Heart right ventricle (tissue), 16 donors: ENCODE results near the gene SLC35F2. TPM values are rescaled to one million over a fixed set of nuclear protein-coding genes. Genes with fewer than 3 reads are reported as not detected.

Source experiments
- ATAC-seq, 8 donors: fragments of 200-7000 bp; cut with Tn5 transposase; one replicate each; pipeline ENCODE4 v1.9.1; 2020; ENCODE audit warnings: mild to moderate bottlenecking in 8 of 8, moderate library complexity in 8 of 8, moderate number of reproducible peaks in 1 of 8
- DNase-seq, 2 donors: peaks; one replicate each; pipeline ENCODE4 v3.0.0-alpha.2; 2020
- H3K27ac ChIP-seq, 10 donors: fragments of 200-600 bp; sonication (generic) in 2 of 10; one replicate each; pipeline versions ENCODE4 v1.5.0 to v1.8.0; 2020 to 2022; ENCODE audit warnings: mild to moderate bottlenecking in 3 of 10
- H3K27me3 ChIP-seq, 7 donors: fragments of 200-600 bp; one replicate each; pipeline ENCODE4 v1.8.0; 2021 to 2022; ENCODE audit warnings: mild to moderate bottlenecking in 2 of 7
- H3K36me3 ChIP-seq, 9 donors: fragments of 200-600 bp; sonication (generic) in 1 of 9; one replicate each; pipeline versions ENCODE4 v1.5.0 to v1.8.0; 2020 to 2022; ENCODE audit warnings: mild to moderate bottlenecking in 2 of 9
- H3K4me1 ChIP-seq, 9 donors: fragments of 200-600 bp; sonication (generic) in 1 of 9; one replicate each; pipeline versions ENCODE4 v1.5.0 to v1.8.0; 2020 to 2022; ENCODE audit warnings: mild to moderate bottlenecking in 4 of 9
- H3K4me3 ChIP-seq, 10 donors: fragments of 200-600 bp; sonication (generic) in 2 of 10; one replicate each; pipeline versions ENCODE4 v1.5.0 to v1.8.0; 2020 to 2022; ENCODE audit warnings: mild to moderate bottlenecking in 7 of 10, moderate library complexity in 2 of 10
- H3K9me3 ChIP-seq, 11 donors: fragments of 200-600 bp in 10 of 11; sonication (generic) in 2 of 11; one replicate each; pipeline versions ENCODE4 v1.5.0 to v1.8.0; 2013 to 2022; ENCODE audit warnings: mild to moderate bottlenecking in 2 of 11, control low read depth in 1 of 11, moderate library complexity in 1 of 11
- CTCF ChIP-seq, 9 donors: fragments of 200-600 bp; sonication (generic) in 2 of 9; IDR thresholded peaks; one replicate each; pipeline versions ENCODE4 v1.5.0 to v1.8.0; 2021 to 2022; ENCODE audit warnings: antibody characterized with exemption in 9 of 9, mild to moderate bottlenecking in 5 of 9, moderate library complexity in 1 of 9
- WGBS, 2 donors: extraction: QIAGEN DNeasy Blood & Tissue Kit; methylation state at CpG; one replicate each; pipeline ENCODE4 v1.1.7; 2013; ENCODE audit warnings: inconsistent platforms in 1 of 2; 5-methylcytosine and 5-hydroxymethylcytosine counted together
- intact Hi-C, 10 donors: fragments of 100-400 bp; cut with DNase I; formaldehyde crosslinking; loops; one replicate each; pipeline versions ENCODE4 v1.11.1 to v1.14.2; 2022
- polyA plus RNA-seq, 2 donors: library from polyadenylated mRNA; stranded (reverse); fragments of 200-250 nt; gene quantifications; one replicate each; pipeline ENCODE4 v1.2.3, GENCODE V29; 2013
- total RNA-seq, 10 donors: library from RNA; stranded (reverse); fragmentation: NEBNext Ultra II Directional in 3 of 10; extraction: Animal tissue kit (Norgen Biotek cat#: 25700) in 3 of 10; gene quantifications; one replicate each; pipeline versions ENCODE4 v1.2.1 to v1.2.4, GENCODE V29; 2021 to 2023
- donor health status: Arrhythmogenic right ventricular cardiomyopathy.
- donor health status: ischemic (EF 13 %, LVEDD 7.1; RV severe dilation, severe dysfunction).
- donor health status: healthy with polysubstance abuse.
- donor health status: DM: no; HTN: yes; CAD: no.
- donor health status: DM: no; HTN: no; CAD: no.
- donor health status: ischemic (EF 25% LVEDD 6.9; RV normal size, moderate dysfunction).
- donor health status: ischemic (EF 25% LVEDD 5.7; RV mildly dilated, moderate dysfunction).
- donor health status: healthy.
- donor health status: DM: yes; HTN: yes; CAD: no.
- donor health status: Ischemic cardiomyopathy.
- donor health status: ischemic (EF 35%, LVEDD 5.7; RV mildly dilated, moderate dysfunction).
- donor health status: nonischemic (EF 11% LVEDD 7.7; RV severe dilation, severe dysfunction).
- donor health status: DM: yes; HTN: yes; CAD: no.
- donor health status: PGD.
- donor health status: ischemic (EF 29% LVEDD 5.4; RV normal size, mild dysfunction).
- donor health status: nonischemic (EF 23%, LVEDD 6.1; RV moderate dilation, normal function).

The SLC35F2 gene
- total and polyA plus RNA-seq, 12 donors = 0.40 to 2.0 (median 0.88) TPM

DNA sequence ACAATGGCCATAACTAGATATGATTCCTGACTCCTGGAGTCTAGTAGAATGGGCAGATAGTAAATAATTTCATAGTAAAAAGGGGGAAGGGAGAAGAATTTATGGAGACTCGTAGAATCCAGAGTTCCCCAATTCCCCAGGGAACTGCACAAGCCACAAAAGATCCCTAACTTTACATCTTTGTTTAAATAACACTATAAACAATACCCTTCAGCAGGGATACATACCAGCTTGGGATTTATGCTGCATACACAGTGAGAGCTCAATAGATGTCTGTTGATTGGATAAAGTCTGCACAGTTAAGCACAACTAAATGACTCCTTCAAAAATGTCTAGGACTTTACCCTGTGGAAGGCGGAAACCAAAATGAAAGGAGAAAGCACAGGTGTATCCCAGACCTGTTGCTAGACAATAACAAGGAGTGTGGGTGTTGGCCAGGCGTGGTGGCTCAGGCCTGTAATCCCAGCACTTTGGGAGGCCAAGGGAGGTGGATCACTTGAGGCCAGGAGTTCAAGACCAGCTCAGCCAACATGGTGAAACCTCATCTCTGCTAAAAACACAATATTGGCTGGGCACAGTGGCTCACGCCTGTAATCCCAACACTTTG lies 6.8 kb downstream of the SLC35F2 start:
- ATAC-seq (no peak), DNase-seq (no peak)
- 82% methylated on average over 4 of the region's 4 CpGs for WGBS, 2 donors
- no peak overlapping the region for H3K4me3 ChIP-seq
- H3K36me3 ChIP-seq = no peaks in the 10 kb centered on the region
- no peaks in the 10 kb centered on the region for H3K9me3 ChIP-seq
- no peak overlapping the region for H3K27ac ChIP-seq
- no peaks in the 10 kb centered on the region for H3K27me3 ChIP-seq
- intact Hi-C loops = loop anchor here in 1 of 10 donors (10.0 kb wide), 1 partner anchor 57 kb away; no protein-coding TSS in a partner anchor
- H3K4me1 ChIP-seq = no peaks in the 10 kb centered on the region
- no peak for TF ChIP-seq CTCF (IDR thresholded peaks at IDR 0.05)

GRCh38 chr11:107849790-107850189 lies 8.8 kb downstream of the SLC35F2 start:
- Histone ChIP-seq H3K27me3 (no peaks in the 10 kb centered on the region), H3K4me3 (no peak overlapping the region), H3K36me3 (no peaks in the 10 kb centered on the region), H3K9me3 (no peaks in the 10 kb centered on the region), H3K27ac (no peak overlapping the region), H3K4me1 (no peaks in the 10 kb centered on the region)
- ATAC-seq (no peak), DNase-seq (no peak)
- no peak for TF ChIP-seq CTCF (IDR thresholded peaks at IDR 0.05)
- intact Hi-C loops = loop anchor here in 1 of 10 donors (10.0 kb wide), 1 partner anchor 55 kb away; no protein-coding TSS in a partner anchor

DNA sequence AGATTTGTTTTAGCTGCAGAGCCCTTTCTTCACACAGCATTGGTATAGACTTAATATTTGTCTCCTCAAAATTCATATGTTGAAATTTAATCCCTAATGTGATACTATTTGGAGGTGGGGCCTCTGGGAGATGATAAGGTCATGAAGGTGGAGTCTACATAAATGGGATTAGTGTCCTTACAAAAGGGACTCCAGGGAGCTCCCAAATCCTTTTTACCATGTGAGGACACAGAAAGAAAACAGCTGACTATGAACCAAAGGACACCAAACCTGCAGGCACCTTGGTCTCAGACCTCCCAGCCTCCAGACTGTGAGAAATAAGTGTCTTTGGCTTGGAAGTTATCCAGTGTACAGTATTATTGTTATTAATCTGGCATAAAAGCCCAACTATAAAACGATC lies 10.2 kb downstream of the SLC35F2 start:
- intact Hi-C loops = no loop called here
- WGBS, 2 donors = 56 to 69% methylated on average over 1 of the region's 1 CpG

GRCh38 chr11:107847184-107847583 lies 11.4 kb downstream of the SLC35F2 start:
- Histone ChIP-seq H3K9me3 (no peaks in the 10 kb centered on the region), H3K4me3 (no peak overlapping the region), H3K36me3 (no peaks in the 10 kb centered on the region), H3K4me1 (peaks cover 0 to under 1% (median 0%) of the 10 kb centered on the region in 9 donors), H3K27ac (no peak overlapping the region), H3K27me3 (no peaks in the 10 kb centered on the region)
- WGBS, 2 donors = 95 to 97% methylated on average over 2 of the region's 2 CpGs
- DNase-seq (no peak), ATAC-seq (no peak)
- no peak for TF ChIP-seq CTCF (IDR thresholded peaks at IDR 0.05)
- intact Hi-C loops = no loop called here

More for the DNA sequence above, 10.2 kb downstream of the SLC35F2 start:
- Histone ChIP-seq H3K9me3 (no peaks in the 10 kb centered on the region), H3K4me3 (no peak overlapping the region), H3K36me3 (no peaks in the 10 kb centered on the region), H3K4me1 (no peaks in the 10 kb centered on the region), H3K27me3 (no peaks in the 10 kb centered on the region), H3K27ac (no peak overlapping the region)
- no peak for TF ChIP-seq CTCF (IDR thresholded peaks at IDR 0.05)
- ATAC-seq (no peak), DNase-seq (no peak)
